Left hindlimb (tissue), 1 donor: Measurements from ENCODE around the gene TMEFF1.

ENCODE experiments used
- DNase-seq: peaks from one replicate; pipeline ENCODE4 v3.0.0-alpha.2; 2018

TMEFF1 gene

DNA sequence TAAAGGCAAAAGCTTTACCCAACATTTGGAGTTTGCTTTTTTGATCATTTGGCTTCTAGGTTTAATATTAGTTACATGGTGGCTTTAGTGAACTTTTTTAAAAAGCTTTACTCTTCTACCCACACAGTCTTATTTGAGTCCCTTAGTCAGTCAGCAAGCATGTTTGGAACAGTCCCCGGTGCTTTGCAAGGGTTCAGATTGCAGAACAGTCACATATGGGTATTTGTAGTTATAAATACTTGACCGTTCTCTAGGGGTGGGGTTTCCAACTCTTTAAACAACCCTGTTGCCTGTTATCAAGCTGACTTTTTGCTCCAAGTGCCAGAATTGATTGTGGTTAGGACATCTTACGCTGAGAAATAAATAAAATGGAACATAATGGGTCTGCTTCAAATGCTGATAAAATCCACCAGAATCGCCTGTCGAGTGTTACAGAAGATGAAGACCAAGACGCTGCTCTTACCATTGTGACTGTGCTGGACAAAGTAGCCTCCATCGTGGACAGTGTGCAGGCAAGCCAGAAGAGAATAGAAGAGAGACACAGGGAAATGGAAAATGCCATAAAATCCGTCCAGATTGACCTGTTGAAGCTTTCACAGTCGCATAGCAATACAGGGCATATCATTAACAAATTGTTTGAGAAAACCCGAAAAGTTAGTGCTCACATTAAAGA lies 105.0 kb downstream of the TMEFF1 start, which contains the start of gene CAVIN4:
Gene CAVIN4, plus strand, starts transcription at position 304 of the 673 bp plus-strand sequence. Its CDS starts 65 bp downstream, at position 369.
- no peak for DNase-seq

DNA sequence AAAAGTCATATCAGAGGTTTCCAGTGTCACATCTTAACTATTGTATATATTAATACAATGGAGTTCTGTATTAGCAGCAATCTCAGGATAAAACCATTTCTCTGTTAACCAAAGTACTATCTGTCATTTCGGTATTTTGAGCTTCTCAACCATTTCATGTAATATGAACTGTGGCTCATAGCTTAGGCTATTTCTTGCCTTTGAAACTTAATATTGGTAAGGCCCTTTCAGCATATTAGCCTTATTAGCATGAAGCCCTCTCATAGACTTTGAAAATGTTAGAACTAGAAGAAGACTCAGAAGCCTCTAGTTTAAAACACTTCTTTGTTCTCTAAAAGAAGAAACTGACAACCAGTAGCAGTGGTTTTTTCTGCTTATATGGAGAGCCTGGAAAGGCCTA lies 105.7 kb downstream of the TMEFF1 start:
- DNase-seq: no peak

DNA sequence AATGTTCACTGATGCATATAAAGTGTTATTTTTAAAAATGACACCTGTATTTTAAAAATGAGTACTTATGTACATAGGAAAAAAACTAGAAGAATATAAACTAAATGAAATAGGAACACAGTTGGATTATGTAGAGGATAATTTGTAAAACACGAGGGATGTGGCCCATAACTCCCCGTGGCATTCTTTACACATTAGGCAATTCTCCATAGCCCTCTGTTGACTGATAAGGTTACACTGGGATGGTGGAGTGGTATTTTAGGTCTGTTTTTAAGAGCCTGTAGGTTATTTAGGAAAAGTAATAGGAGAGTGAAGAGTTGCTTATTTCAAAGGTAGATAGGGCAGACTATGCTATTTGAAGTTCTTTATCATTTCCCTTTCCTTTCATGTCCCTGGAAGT lies 106.7 kb downstream of the TMEFF1 start:
- no peak for DNase-seq

DNA sequence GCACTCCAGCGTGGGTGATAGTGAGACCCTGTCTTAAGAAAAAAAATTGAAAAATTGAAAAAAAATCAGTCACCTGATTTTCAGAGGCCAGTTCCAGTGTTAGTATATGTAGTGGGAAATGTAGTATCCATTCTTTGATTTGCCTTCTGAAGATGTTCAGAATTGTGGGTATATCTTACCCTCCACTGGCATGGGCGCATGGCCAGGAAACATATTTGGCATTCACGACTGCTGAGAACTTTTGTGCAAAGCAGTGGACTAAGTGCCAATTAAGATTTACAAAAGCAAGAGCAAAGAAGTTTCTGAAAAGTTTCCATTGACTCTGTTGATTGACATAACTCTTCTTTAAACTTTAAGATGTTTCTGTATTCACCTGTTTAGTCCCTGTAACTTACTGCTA lies 107.3 kb downstream of the TMEFF1 start:
- no peak for DNase-seq

DNA sequence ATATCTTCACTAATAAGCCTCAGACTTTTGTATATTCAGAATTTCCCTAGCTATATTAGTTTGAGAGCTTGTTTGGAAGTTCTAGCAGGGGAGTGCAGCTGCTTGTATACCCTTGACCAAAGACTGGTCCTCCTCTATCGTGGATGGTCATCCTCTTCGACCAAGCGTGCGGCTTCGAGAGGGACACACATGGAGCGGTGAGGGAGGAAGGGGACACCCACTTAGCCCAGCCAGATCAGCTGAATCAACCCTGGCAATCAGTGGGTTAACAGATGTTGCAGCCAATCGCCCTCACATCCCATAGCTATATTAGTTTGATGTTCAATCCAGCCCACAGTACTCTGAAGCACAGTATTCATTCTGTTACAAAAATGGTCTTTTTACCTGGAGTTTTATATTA lies 108.1 kb downstream of the TMEFF1 start:
- DNase-seq: no peak

DNA sequence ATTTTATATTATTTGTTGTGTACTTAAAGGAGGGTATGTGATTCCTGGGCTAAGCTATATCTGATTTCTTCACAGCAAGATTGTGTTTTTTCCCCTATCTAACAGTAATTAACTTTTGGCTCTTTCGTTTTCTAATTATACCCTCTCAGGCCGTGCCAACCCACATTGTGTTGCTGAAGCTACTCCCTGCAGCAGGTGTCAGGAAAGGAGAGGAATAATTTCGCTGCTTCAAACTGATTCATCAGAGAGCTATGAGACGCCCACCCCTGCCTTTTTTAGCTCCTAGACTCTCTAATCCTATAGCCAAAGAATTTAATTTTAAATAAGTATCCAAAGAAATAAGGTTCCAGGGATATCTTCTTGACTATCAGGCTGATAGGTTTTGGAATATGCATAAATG lies 108.7 kb downstream of the TMEFF1 start:
- no peak for DNase-seq

DNA sequence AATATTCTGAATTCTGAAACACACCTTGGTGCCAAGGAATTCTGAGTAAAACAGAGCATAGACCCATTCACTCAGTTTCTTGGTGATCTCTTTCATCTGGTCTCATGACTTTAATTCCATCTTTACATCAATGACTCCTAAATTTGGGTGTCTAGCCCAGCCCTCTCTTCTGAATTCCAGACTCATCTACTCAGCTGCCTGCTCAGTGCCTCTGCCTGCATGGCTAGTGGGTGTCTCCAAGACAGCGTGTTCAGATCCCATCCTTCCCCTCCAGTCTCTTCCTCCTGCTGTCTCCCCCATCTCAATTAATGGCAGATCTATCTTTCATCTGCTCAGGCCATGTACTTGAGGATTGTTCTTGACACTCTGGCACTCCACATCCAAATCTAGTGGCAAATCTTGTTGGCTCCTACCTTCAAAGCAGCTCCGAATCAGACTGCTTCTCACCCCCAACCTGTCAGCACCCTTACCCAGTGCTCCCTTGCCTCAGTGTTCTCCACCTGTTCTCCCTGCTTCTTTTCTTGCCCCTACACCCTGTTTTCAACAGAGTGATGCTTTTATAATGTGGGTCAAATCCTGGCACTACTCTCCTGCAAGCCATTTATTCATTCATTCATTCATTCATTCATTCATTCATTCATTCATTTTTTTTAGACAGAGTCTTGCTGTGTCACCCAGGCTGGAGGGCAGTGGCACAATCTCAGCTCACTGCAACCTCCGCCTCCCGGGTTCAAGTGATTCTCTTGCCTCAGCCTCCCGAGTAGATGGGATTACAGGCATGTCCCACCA lies 110.3 kb downstream of the TMEFF1 start:
- DNase-seq: no peak

DNA sequence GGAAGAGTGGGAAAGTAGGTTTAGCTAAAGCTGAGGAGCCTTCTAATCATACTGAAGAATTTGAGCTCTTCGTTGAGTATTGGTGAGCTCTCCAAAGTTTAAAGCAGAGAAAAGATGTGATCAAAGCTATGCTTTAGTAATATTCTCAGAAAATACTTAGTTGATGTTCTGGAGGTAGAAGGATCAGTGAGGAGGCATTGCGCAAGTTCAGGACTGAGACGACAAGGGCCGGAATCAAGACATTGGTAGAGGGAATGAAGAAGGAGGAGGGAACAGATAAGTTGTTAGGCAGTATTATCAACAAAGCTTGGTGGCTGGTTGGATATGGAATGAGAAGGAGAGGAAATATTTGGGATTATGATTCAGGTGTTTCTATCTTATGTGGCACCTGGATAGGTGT lies 112.0 kb downstream of the TMEFF1 start:
- DNase-seq: no peak

DNA sequence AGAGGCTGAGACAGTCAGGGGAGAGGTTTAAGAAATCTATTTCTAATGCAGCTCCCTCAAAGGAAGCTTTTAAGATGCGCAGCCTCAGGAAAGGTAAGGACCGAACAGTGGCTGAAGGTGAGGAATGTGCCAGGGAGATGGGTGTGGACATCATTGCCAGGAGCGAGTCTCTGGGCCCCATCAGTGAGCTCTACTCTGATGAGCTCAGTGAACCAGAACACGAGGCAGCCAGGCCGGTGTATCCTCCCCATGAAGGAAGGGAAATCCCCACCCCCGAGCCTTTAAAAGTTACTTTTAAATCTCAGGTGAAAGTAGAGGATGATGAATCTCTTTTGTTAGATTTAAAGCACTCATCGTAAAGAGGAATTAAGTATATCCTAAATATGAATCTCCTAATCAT lies 113.1 kb downstream of the TMEFF1 start:
- DNase-seq: no peak

DNA sequence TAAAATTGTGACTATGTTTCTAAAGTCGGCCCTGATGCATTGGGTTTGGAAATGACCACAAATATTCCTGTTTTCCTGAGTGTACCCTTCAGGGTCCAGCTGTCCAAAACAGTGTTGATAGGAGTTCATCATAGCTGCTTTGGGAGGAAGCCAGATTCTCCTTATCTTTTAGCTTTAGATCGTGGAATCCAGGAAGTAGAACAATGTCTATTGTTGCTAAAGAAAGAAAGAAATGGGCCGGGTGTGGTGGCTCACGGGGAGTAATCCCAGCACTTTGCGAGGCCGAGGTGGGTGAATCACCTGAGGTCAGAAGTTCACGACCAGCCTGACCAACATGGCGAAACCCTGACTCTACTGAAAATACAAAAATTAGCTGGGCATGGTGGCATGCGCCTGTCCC lies 114.4 kb downstream of the TMEFF1 start:
- no peak for DNase-seq

DNA sequence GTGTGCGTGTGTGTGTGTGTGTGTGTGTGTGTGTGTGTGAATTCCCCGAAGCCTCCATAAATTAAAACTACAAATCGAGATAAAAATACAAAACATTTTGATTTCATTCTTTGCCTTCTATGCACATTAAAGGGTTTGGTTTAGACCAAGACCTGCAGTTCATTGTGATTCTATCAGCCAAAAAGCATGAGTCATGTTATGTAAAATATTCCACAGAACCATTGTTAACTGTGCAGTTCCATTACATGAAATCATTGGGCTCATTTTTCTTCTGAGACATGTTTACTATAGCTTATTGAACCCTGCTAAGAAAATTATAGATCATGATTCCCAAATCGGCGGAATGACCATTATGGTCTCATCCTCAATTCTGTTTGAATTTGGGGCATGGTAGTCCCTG lies 116.6 kb downstream of the TMEFF1 start:
- DNase-seq: no peak

DNA sequence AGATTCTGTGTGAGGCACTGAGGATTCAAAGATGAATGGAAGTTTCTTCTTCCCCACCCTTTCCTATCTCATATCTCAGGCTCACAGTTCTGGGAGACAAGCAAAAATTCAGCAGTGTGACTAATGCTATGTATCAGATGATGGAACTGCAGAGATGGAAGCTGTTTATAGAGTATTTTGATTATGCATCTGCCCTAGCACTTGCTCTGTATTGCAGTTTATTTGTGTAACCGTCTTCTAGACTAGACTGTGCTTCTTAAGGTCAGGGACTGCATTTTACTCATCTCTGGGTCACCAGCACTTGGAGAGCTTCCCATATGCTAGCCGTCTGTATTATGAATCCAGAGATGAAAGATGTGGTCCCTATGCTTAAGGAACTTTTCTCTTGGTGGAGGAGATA lies 117.5 kb downstream of the TMEFF1 start:
- no peak for DNase-seq

DNA sequence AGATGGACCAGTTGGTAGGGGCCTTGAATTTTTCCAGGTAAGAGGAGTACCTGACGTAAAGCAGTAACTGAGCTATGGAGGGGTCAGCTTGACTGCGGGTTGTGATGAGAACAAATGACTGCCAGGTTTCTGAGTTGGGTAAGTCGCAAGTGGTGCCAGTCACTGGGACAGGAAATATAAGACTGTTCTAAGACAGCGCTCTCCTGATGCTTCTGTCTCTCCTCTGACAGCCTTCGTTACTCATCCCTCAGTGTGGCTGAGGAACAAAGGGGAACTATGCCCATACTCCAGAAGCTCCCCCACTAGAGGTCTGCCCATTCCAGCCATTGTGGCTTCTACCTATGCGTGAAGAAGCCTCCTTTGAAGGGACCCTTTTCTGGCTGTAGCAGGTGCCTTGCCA lies 118.2 kb downstream of the TMEFF1 start:
- no peak for DNase-seq

DNA sequence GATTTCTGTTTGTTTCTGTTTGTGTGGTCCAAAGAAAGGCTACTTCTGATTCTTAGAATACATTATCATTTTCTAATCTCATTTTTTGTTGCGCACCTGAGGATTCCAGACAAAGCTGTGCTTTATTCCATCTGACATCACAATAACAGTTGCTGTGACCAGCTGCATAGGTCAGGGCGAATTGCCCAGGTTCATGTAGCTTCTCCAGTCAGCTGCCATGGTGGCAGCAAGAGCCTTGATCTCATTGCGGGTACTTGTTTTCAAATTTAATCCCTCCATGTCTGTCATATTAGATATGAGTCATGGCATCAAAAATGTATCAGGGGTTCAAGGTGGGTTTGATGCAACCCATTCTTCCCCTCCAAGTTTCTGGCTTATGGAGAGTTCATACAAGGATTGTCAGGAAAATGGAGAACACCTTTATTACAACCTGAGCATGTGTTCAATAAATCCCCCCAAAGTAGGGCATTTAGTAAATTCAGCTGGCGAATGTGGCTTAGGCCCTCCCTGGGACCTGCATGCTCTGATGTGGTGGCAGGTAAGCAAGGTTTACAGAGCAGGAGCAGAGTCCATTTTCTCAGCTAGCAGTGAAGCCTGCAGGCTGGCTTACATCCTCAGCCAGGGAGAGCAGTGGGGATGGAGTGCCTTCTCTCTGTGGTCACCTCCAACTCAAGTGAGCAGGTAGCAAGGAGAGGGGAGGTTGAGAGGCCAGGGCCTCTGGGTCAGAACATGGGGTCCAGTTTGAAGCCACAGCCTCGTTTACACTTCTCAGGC lies 118.9 kb downstream of the TMEFF1 start:
- no peak for DNase-seq

DNA sequence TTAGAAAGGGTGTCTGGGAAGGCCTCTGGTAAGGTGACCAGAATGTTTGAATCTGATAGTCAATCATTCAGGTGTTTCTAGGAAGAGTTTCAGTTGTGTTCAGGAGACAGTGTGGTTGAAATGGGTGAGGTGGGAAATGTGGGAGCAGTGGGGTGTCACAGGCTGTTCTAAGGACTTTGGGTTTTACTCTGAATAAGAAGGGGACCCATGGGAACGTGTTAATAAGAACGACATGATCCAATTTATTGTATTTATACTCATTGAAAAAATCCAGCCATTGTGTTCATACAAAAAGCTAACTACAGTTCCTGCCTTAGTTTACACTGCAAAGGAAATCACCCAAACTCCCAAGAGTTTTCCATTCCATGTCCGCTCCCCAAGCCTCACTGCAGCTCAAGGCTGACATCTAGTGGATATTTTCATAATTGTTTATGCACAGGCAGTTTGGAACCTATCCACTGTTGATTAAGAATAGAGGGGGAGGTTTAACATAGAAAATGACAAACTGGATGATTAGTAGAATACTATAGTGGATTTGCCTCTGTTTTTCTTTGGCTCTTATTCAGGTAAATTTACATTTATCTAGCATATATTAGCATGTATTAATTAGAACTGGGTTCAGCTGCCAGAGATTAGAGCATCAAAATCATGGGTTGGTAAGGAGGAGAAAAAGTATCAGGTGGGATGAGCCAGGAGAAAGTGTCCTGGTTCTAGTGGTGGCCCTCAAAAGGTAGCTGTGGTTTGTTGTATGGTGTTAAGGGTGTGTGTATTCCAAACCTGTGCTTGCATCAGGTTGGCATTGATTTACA lies 122.6 kb downstream of the TMEFF1 start:
- DNase-seq: peak; percentile 47

DNA sequence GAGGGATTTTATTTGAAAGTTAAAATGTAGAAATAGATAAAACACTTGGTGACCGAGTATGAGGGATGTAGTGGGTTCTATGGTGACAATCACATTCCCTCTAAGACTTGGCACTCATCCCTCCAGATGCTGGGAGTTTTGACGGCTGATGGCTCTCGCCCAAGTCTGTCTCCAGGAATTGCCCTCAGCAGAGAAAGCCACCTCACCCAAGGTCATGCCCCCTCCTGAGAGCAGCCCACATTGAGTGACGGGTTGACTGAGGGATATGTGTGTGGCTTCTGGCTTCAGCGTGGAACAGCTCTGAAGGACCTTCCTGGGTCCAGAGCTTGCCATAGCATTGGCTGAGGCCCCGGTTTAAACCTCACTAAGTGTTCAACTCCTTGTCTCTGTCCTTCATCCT lies 124.3 kb downstream of the TMEFF1 start:
- no peak for DNase-seq

DNA sequence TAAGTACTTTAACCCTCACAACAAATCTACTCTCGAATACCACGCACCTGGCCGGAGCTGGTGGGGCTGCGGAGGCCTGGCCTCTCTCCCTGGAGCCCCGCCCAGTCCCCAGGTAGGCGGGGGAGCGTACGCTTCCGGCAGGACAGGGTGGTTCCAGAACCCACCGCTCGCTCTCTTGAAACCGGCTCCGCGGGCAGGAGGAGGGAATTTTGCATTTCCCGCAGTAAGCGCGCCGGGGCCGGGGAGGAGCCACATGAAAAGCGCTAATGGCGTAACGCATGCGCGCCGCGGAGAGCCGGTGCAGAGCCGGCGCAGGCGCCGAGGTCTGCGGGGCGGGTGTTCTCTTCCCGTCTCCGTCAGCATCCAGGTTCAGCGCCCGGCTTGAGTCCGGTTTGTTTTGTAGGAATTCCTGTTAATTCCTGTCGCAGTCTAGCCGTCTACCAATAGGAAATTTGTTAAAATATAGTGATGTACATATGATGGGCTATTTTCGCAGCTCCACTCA lies 125.7 kb downstream of the TMEFF1 start:
- DNase-seq: peak; percentile 83

DNA sequence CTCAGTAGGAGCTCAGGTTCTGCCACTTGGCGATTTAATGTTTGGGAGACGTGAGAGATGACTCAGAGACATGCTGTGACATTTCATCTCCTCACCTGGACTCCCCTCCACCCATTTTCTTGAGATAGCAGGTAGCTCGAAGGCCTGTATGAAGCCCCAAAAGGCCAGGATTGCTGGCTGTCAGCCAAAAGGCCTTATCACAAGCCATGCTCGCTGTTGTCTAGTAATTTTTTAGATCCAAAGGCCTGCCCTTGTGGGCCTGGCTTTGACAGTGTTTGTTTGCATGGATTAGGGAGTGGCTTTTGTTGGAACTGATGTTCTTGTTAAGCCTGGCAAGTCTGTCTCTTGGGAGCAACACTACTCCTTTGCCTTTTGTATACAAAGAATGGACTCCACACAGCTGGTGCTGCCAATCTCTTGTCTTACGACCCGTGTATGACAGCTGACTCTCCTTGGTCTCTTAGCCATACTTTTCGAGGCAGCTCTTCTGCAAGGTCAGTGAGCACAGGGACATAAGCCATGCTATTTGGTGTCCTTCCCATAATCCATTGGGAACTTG lies 127.7 kb downstream of the TMEFF1 start:
- DNase-seq: peak; percentile 45

DNA sequence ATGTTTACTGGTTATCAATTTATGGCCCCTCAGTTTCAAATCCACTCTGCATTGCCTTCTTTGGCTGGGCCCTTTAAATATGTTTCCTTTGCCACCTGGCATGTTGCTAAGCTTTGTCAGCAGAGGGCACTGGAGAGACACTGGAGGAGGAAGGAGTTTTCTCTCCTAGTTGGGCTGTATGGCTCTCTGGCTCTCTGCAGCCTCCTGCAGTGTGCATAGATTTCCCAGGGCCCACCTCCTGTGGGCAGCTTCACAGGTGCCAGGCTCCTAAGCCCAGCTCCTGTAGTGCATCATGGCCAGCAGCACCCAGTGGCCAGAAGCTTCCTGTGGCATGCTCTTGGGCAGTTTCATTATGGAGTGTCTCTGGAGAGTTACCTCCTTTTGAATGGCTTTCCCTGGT lies 128.3 kb downstream of the TMEFF1 start:
- DNase-seq: peak; percentile 42

DNA sequence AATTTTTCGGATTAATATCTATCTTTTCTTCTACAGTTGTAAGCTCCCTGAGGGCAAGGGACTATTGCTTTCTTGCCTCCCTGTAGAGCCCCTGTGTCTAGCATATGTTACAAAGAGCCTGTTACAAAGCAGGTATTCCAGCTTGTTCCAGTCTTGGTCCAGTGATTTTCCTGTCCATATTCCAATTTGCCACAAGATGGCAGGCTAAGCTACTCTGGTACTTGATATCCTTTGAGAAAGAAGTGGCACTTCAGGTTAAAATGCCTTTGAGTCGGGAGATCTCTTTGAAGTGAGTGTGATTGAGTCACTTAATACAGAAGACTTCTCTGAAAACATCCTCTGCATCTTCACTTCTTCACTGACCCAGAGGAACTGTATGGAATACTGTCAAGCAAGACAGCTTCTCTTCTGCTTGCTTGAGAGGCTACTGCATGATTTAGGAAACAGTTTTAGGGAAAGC lies 129.4 kb downstream of the TMEFF1 start:
- DNase-seq: no peak

DNA sequence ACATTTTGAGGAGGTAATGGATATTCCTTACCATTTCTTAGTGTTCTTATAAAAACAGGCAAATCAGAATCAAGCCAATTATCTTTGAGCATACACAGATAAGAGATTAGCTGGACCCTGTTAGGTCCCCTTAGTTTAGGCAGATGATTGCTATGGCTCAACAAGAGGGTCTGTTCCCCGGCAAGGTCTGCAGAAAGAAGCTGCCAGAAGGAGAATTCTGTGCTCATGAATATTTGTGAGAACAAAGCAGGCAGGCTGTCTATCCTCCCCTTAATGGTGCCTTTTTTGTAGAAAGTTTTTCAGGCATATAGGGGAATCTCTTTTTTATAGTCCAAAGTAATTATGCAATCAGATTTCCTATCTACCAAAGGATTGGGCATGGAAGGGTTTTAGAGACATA lies 132.5 kb downstream of the TMEFF1 start:
- DNase-seq: no peak

DNA sequence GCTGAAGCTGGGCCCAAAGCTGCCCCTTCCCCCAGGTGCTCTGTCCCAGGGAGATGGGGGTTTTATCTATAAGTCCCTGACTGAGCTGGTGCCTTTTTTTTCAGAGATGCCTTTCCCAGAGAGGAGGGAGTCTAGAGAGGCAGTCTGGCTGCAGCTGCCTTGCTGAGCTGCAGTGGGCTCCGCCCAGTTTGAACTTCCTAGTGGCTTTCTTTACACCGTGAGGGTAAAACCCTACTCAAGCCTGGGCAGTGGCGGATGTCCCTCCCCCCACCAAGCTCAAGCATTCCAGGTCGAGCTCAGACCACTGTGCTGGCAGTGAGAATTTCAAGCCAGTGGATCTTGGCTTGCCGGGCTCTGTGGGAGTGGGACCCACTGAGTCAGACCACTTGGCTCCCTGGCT lies 146.2 kb downstream of the TMEFF1 start:
- no peak for DNase-seq
